Endometrial microvascular endothelial cells (primary cell): ENCODE measurements around the gene TPST2. TPM values are rescaled to one million over a fixed set of nuclear protein-coding genes. Genes with fewer than 3 reads are reported as not detected.
"Not testable (repeated sequence)": the region's sequence is repeated elsewhere in the genome, so short reads cannot be mapped to it uniquely, and the experiment has no call there.

Experiments used
- in situ Hi-C: cut with HindIII; loops from 2 replicates; pipeline ENCODE4 v1.10.0; 2017; ENCODE audit warnings: low sequenced_read_pairs, low pct_unique_long_range_greater_than_20kb; ENCODE audit errors: inconsistent ontology term
- total RNA-seq: library from RNA; depleted of rRNA; stranded (reverse); fragments of >200 nt; gene quantifications from one replicate; pipeline ENCODE4 v1.2.3, GENCODE V29; 2015; ENCODE audit errors: inconsistent ontology term

Gene TPST2
- total RNA-seq, 1 donor from 2014 or later, result 55.7 TPM

DNA sequence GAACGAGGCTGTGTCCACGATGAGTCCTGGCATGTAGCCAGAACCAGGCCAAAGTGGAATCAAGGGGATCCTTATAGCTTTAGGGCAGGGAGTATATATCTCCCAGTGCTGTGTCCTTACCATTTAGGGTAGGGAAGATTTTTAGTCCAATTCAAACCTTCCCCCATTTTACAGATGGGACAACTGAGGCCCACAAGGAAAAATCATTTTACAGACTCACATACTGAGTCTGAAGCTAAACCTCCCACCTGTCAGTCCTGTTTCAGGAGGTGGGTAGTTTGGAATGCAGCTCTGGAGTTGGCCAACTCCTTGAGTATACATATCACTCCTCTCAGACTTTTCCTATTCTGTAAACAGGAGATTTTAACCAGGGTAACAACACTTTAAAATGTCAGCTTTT lies 44.5 kb downstream of the TPST2 start:
- in situ Hi-C loops, result no loop called here

DNA sequence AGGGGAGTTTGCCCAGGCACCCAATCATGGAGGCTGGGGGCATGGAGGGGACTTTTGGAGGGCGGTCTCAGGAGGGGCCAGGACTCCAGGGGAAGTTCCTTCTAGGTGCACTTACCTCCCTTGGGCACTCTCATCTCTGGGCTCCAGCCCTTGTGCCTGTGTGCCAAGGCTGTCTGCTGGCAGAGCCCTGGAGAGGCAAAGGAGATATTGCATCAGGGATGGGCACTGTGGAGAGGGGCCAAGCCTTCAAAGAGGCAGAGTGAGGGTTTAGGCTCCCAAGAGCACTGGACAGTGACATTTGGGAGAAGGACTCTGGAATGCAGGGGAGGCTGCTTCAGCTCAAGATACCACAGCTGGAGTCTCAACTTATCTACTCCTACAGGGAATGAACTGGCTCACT lies 45.4 kb downstream of the TPST2 start:
- in situ Hi-C loops, result no loop called here

DNA sequence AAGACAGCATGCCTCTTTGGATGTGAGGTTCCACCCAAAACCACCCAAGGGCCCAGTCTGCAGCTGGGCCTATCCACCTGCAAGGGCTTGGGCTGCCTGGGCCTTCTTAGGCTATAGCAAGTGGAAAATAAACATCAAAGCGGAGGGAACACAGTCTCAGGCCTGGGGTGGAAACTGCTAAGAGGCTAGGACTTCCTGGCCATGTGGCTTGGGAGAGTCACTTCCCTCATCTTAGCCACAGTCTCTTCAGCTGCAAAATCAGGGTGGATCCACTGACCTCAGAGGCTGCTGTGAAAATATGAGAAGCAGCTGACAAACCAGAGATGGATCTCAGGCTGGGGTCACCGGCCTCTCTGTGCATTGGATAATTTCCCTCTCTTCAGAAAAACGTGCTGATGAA lies 47.1 kb downstream of the TPST2 start:
- in situ Hi-C loops, result no loop called here

- in situ Hi-C loops, result no loop called here
Measured at GRCh38 chr22:26541167-26541819, 48.6 kb downstream of the TPST2 start.

GRCh38 chr22:26540119-26540518 lies 49.8 kb downstream of the TPST2 start:
- in situ Hi-C loops, result no loop called here

DNA sequence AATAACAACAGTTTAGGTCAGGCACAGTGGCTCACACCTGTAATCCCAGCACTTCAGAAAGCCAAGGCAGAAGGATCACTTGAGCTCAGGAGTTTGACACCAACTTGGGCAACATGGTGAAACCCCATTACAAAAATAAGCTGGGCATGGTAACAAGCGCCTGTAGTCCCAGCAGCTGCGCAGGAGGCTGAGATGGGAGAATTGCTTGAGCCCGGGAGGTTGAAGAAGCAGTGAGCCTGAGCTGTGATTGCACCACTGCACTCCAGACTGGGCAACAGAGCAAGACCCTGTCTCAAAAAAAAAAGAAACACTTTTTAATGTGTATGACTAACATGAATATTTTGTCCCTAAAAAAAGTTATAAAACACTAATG lies 53.2 kb downstream of the TPST2 start:
- in situ Hi-C loops, result no loop called here

DNA sequence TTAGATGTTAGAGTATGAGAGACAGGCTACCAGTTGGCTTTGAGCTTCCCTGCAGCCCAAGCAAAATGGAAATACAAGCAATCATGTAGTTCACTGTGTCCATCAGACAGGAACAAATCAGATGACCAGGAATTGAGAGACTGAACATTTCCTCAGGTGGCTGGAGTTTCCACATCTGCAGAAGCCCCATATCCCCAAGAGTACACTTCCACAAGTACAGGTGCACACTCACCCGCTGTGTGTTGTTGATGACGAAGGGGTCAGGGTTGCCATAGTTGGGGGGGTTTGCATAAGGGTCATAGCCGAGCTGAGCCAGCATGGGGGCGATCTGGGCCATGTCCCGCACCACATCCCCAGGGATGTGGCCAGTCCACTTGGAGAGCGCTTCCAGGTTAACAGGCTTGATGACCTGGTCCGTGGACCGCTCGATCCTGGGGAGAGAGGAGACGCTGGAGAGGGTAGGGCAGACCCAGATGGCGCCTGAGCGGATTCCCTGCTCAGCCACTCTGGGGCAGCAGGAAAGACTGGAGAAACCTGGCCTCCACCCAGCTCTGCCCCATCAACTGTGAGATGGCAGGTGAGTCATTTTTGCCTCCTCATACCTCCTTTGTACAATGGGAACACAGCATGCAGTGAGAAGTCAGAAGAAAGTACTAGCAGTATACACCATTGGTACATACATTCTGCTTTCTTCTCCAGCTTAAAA lies 53.7 kb downstream of the TPST2 start:
- in situ Hi-C loops, result no loop called here

DNA sequence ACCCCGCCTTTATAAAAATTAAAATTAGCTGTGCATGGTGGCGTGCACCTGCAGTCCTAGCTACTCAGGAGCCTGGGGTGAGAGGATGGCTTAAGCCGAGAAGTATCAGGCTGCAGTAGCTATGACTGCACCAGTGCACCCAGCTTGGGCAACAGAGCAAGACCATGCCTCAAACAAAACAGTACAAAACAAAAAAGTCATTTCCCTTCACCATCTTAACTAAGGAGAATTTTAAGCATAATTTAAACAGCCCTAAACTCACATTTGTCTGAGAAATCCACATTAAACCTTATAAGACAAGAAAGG lies 54.4 kb downstream of the TPST2 start:
- in situ Hi-C loops, result no loop called here

DNA sequence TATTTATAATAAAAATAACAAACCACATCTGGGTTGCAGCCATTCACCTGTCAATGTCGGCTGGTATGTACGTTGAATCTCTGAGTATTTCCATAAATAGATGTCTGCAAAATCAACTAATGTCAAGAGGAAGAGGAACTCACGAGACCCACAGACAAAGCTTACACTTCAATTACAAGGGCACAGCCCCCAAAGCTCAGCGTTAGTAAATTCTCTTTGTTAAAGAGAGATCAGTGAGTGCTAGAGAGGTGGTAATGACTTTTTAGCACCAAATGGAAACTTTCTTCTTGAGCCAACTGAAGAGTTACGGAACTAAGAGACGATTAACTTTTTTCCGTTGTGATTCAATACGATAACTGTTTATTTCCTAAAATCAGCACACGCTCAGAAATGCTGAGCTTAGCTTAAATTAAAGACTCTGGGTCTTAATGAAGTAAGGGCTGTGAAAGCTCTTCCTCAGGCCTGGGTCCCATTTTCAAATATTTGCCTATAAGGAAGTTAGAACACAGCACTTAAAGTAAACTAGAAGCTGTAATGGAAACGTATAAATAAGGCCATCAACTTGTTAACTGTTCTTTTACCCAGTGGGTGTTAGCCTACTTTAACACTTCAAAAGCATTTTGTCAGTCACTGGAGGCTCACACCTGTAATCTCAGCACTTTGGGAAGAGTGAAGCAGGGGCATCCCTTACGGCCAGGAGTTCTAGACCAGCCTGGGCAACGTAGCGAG lies 54.9 kb downstream of the TPST2 start:
- in situ Hi-C loops, result no loop called here

DNA sequence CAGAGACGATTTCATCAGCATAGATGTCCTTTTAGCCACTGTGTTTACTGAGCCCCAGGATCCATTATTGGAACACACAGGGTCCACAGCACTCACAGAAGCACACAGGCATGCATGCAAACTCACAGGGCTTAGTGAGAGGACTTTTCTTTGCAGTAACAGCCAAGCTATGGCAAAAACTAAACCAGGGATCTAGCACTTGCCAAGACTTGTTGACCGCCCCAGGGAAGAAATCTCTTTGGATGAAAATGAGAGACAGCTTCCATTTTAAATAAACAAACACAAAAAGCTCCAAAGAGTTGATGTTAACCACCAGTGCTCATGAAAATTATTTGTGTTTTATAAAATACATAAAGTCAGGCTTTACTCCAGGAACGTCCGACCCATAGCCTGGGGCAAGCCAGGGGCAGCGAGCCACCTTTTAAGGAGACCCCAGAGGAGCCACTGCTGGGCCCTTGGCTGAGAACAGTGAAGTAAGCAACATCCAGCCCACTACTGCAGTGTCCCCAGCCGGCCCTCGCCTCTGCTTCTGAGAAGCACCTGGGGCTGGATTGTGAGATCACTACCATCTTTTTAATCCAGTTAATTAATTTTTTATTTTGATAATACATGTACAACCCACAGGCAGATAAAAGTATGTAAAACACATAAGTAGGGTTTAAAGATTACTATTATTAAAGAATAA lies 55.6 kb downstream of the TPST2 start:
- in situ Hi-C loops, result no loop called here

DNA sequence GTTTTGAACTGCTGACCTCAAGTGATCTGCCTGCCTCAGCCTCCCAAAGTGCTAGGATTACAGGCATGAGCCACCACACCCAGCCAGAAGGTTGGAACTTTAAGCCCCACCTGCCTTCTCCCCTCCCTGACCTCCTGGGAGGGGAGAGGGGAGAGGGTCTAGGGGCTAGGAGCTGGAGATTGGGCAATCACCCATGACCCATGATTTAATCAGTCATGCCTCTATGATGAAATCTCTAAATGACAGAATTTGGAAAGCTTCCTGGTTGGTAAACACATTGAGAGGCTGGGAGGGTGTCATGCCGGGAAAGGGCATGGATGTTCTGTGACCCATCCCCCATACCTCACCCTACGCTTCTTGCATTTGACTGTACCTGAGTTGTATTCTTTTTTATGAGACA lies 60.6 kb downstream of the TPST2 start:
- in situ Hi-C loops, result no loop called here

- in situ Hi-C loops, result not testable (repeated sequence)
Measured at GRCh38 chr22:26528518-26528917, 61.4 kb downstream of the TPST2 start.

DNA sequence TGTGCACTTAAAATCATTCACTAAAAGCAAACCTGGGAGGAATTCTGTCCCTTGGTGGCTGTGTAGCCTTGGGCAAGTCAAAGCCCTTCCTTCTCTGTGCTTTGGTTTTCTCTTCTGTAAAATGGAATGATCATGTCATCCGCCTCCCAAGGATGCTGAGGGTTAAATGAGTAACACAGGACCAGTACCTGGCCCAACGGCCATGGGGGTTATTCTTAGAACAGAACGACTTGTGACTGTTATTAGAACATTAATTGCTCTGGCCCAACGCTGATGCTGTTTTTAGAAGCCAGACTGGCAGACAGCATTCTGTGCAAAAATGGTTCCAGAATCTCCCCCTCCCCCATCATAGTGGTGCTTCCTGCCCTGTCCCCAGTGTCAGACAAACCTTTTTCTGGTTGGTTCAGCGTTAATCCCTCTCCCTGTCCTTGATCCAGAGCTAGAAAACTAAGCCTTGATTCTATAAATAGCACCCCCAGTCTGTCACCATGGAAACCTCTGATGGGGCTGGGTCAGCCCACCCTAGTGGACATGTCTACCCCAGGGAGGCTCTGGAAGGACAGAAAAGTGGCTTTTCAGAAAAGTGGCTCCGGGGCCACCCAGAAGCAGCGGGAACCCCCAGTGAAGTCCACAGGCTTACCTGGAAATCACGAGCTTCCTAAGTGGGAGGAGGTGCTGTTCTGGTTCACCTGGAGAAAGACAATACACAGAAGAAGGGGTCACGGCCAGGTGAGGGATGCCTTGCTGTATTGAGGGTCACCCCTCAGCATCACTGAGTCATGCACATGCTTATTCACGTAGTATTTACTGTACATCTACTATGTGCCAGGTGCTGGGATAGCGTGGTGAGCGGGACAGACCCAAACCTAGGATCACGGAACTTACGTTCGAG lies 62.1 kb downstream of the TPST2 start:
- in situ Hi-C loops, result no loop called here

DNA sequence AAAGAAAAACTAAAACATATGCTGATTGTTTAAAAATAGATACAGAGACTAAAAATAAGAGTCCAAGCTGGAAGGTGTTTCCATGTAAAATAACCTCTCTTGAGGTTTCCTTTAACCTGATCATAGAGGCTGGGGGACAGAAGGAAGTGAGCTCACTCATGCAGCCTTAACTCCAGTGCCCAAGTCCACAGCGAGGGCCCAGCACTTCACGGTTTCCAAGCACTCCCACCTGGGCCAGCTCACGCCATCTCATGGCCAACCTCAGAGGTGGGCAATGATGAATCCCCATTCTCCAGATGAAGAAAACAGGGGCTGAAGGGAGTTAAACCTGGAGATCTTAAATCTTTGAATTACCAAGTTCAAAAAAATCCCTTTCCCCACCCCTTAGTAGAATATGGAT lies 62.8 kb downstream of the TPST2 start:
- in situ Hi-C loops, result no loop called here

DNA sequence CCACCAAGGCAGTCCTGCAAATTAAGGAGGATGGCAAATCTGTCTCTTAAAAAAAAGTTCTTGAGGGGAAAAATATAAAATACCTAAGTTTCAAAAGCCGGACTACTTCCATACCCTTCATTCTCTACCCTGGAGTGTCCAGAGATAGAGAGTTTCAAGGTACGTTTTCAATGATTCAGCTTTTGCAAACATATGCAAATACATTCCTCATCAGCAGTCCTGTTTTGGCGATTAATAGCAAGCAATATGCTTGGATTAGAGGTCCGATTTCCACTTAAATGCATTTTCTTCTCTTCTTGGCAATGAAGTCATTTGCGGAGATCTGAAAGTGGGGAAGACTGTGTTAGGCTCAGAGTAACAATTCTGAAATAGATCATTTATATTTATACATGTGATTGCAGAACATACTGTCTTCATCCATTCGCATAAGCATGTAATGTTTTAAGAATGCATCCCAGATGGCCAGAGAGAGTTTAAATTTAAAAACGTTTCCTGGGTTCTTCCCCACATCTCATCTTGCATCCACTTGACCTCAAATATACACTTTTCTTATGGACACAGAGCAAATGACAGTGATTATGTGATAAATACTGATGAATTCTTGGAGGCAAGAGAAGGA lies 63.9 kb downstream of the TPST2 start:
- in situ Hi-C loops, result no loop called here

- in situ Hi-C loops, result no loop called here
Measured at GRCh38 chr22:26524870-26525269, 65.1 kb downstream of the TPST2 start.

DNA sequence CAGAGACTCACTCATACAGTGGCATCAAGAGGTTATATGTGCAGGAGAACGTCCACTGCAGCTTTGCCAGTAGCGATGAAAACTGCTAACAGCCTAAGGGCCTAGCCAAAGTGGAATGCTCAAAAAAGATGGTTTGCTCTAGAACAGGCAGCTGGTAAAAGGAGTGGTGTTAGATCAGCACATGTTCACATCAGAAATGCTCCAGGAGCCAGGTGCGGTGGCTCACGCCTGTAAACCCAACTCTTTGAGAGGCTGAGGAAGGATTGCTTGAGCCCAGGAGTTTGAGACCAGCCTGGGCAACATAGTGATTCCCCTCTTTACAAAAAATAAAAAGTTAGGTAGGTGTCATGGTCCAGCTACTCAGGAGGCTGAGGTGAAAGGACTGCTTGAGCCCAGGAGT lies 67.3 kb downstream of the TPST2 start:
- in situ Hi-C loops, result no loop called here

DNA sequence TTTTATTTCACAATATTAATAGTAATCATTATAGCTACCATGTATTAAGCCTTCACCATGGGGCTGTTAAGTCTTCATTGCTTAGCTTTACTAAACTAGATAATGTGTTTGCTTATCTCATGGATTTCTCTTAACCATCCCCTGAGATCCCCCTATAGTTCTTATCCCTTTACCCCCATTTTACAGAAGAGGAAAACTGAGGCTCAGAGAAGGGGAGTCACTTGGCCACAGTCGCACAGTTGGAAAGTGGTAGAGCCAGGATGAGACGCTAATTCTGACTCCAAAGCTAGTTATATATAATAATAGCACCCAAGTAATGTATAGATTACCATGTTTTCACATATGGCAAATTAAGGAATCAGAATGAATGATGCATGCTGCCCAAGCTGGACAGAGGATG lies 67.9 kb downstream of the TPST2 start:
- in situ Hi-C loops, result no loop called here

DNA sequence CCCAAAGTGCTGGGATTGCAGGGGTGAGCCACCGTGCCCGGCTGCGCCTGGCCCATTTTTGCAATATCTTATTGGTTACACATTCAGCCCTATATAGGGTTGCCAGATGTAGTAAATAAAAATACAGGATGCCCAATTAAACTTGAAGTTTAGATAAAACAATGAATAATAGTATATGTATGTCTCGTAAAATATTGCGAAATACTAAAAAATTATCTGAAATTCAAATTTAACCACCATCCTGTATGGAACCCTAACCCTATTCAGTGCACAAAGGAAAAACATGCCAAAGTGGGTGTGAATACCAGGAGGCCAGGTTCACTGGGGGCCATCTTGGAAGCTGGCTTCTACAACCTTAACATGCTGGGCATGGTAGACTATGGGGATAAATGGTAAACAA lies 72.5 kb downstream of the TPST2 start:
- in situ Hi-C loops, result no loop called here
